ENCODE results near the gene TNIK.
A peak's percentile ranks its signal among the peaks of the same experiment; 100 is the strongest.

Gene TNIK

DNA sequence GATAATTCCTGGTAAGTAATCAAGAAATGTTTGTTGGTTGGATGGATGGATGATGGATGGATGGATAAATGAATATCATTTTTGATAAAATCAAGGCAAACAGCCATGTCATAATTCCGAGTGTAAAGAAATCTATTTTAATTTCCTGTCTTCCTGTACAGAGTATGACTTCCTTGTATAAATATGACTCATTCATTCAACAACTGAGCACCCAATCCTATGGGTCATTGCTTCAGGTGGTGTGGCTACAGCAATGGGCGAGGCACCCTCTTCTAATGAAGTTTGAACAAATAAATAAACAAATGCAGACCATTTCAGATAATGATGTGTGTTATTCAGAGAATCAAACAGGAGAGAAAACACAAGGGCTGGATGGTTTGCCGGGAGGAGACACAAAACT, 198.7 kb downstream of the TNIK start:
- Histone ChIP-seq H3K36me3 (replicated peaks; ENCODE audit: low read depth, low read length) (no peaks in the 10 kb centered on the region), H3K4me2 (ENCODE audit: low read length) (peak overlapping the region; percentile 59), H4K20me1 (ENCODE audit: insufficient read depth, low read length) (no peaks in the 10 kb centered on the region), H3K9me3 (ENCODE audit: insufficient read depth, low read length) (no peaks in the 10 kb centered on the region), H3K79me2 (ENCODE audit: low read length) (peaks cover 81% of the 10 kb centered on the region), H3K4me1 (ENCODE audit: low read length) (peaks cover 88% of the 10 kb centered on the region), H3K27ac (ENCODE audit: low read length) (peak overlapping the region; percentile 99), H3K4me3 (ENCODE audit: low read length) (peak overlapping the region; percentile 11), H2AFZ (ENCODE audit: low read depth, low read length) (no peak overlapping the region), H3K27me3 (ENCODE audit: low read depth, low read length) (no peaks in the 10 kb centered on the region), H3K9ac (ENCODE audit: low read length) (peak overlapping the region; percentile 50)
- TF ChIP-seq, protein P1, sequence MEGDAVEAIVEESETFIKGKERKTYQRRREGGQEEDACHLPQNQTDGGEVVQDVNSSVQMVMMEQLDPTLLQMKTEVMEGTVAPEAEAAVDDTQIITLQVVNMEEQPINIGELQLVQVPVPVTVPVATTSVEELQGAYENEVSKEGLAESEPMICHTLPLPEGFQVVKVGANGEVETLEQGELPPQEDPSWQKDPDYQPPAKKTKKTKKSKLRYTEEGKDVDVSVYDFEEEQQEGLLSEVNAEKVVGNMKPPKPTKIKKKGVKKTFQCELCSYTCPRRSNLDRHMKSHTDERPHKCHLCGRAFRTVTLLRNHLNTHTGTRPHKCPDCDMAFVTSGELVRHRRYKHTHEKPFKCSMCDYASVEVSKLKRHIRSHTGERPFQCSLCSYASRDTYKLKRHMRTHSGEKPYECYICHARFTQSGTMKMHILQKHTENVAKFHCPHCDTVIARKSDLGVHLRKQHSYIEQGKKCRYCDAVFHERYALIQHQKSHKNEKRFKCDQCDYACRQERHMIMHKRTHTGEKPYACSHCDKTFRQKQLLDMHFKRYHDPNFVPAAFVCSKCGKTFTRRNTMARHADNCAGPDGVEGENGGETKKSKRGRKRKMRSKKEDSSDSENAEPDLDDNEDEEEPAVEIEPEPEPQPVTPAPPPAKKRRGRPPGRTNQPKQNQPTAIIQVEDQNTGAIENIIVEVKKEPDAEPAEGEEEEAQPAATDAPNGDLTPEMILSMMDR (IDR thresholded peaks at IDR 0.05; ENCODE audit: low read depth, low read length), result no peak
- TF ChIP-seq EZH2phosphoT487 (IDR thresholded peaks at IDR 0.05; ENCODE audit: low read depth), result no peak

- H3K27ac ChIP-seq (ENCODE audit: low read length), result peak overlapping the region; percentile 99
- TF ChIP-seq, protein P1 (IDR thresholded peaks at IDR 0.05; ENCODE audit: low read depth, low read length), result no peak
- no peak for TF ChIP-seq EZH2phosphoT487 (IDR thresholded peaks at IDR 0.05; ENCODE audit: low read depth)
- peak overlapping the region; percentile 50 for H3K9ac ChIP-seq (ENCODE audit: low read length)
- peaks cover 88% of the 10 kb centered on the region for H3K4me1 ChIP-seq (ENCODE audit: low read length)
- H4K20me1 ChIP-seq (ENCODE audit: insufficient read depth, low read length), result no peaks in the 10 kb centered on the region
- H3K79me2 ChIP-seq (ENCODE audit: low read length), result peaks cover 83% of the 10 kb centered on the region
- no peaks in the 10 kb centered on the region for H3K36me3 ChIP-seq (replicated peaks; ENCODE audit: low read depth, low read length)
- no peaks in the 10 kb centered on the region for H3K27me3 ChIP-seq (ENCODE audit: low read depth, low read length)
- H3K4me2 ChIP-seq (ENCODE audit: low read length), result peak overlapping the region; percentile 59
- H3K4me3 ChIP-seq (ENCODE audit: low read length), result peak overlapping the region; percentile 11; the same call in 1 of the 2 replicates
- H3K9me3 ChIP-seq (ENCODE audit: insufficient read depth, low read length), result no peaks in the 10 kb centered on the region
- H2AFZ ChIP-seq (ENCODE audit: low read depth, low read length), result no peak overlapping the region
Measured at GRCh38 chr3:171260899-171261298, 199.3 kb downstream of the TNIK start.

- TF ChIP-seq EZH2phosphoT487 (IDR thresholded peaks at IDR 0.05; ENCODE audit: low read depth), result no peak
- TF ChIP-seq, protein P1 (IDR thresholded peaks at IDR 0.05; ENCODE audit: low read depth, low read length), result no peak
- no peak overlapping the region for H3K4me3 ChIP-seq (ENCODE audit: low read length)
- peak overlapping the region; percentile 59; the same call in 1 of the 2 replicates for H3K4me2 ChIP-seq (ENCODE audit: low read length)
- H3K4me1 ChIP-seq (ENCODE audit: low read length), result peaks cover 88% of the 10 kb centered on the region
- H3K79me2 ChIP-seq (ENCODE audit: low read length), result peaks cover 79% of the 10 kb centered on the region
- H3K36me3 ChIP-seq (replicated peaks; ENCODE audit: low read depth, low read length), result no peaks in the 10 kb centered on the region
- no peaks in the 10 kb centered on the region for H3K27me3 ChIP-seq (ENCODE audit: low read depth, low read length)
- H4K20me1 ChIP-seq (ENCODE audit: insufficient read depth, low read length), result no peaks in the 10 kb centered on the region
- H3K9me3 ChIP-seq (ENCODE audit: insufficient read depth, low read length), result no peaks in the 10 kb centered on the region
- no peak overlapping the region for H3K9ac ChIP-seq (ENCODE audit: low read length)
- H2AFZ ChIP-seq (ENCODE audit: low read depth, low read length), result no peak overlapping the region
- peak overlapping the region; percentile 99 for H3K27ac ChIP-seq (ENCODE audit: low read length)
Measured at GRCh38 chr3:171260466-171260865, 199.7 kb downstream of the TNIK start.

- peak overlapping the region; percentile 61 for H3K4me2 ChIP-seq (ENCODE audit: low read length)
- TF ChIP-seq, protein P1 (IDR thresholded peaks at IDR 0.05; ENCODE audit: low read depth, low read length), result no peak
- no peak for TF ChIP-seq EZH2phosphoT487 (IDR thresholded peaks at IDR 0.05; ENCODE audit: low read depth)
- H3K4me1 ChIP-seq (ENCODE audit: low read length), result peaks cover 97% of the 10 kb centered on the region
Measured at GRCh38 chr3:171258316-171258715, 201.9 kb downstream of the TNIK start.

More at GRCh38 chr3:171258316-171258715, 201.9 kb downstream of the TNIK start:
- Histone ChIP-seq H2AFZ (ENCODE audit: low read depth, low read length) (no peak overlapping the region), H3K4me3 (ENCODE audit: low read length) (no peak overlapping the region; the same call in 1 of the 2 replicates), H3K36me3 (replicated peaks; ENCODE audit: low read depth, low read length) (no peaks in the 10 kb centered on the region), H3K27ac (ENCODE audit: low read length) (peak overlapping the region; percentile 99), H3K9me3 (ENCODE audit: insufficient read depth, low read length) (no peaks in the 10 kb centered on the region), H3K27me3 (ENCODE audit: low read depth, low read length) (no peaks in the 10 kb centered on the region), H4K20me1 (ENCODE audit: insufficient read depth, low read length) (no peaks in the 10 kb centered on the region), H3K9ac (ENCODE audit: low read length) (peak overlapping the region; percentile 88), H3K79me2 (ENCODE audit: low read length) (peaks cover 80% of the 10 kb centered on the region)
